ENCODE results near the gene TNIK. TPM values are rescaled to one million over a fixed set of nuclear protein-coding genes. Genes with fewer than 3 reads are reported as not detected.
"Not testable (repeated sequence)": the region's sequence is repeated elsewhere in the genome, so short reads cannot be mapped to it uniquely, and the experiment has no call there.

TNIK gene
- polyA plus RNA-seq, 1 donor = 19.2 TPM

DNA sequence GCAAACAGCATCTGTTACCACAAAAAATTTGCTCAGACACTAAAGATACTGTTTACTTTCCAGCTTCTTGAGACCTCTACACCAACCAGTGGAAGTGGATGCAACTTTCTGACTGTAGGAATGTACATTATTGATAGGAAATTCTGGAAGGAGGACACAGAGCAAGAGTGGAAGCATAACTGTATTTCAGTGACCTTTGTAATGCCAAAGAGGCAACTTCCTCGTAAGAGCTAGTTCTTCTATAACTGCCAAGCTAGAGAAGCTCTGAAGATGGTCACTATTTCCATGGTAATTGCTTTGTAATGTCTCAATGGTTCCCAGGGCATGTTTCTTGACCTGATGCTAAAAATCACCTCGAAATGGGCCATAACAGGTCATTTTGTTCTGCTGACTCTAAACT is 337.3 kb downstream of the TNIK start:
- no peak for DNase-seq

DNA sequence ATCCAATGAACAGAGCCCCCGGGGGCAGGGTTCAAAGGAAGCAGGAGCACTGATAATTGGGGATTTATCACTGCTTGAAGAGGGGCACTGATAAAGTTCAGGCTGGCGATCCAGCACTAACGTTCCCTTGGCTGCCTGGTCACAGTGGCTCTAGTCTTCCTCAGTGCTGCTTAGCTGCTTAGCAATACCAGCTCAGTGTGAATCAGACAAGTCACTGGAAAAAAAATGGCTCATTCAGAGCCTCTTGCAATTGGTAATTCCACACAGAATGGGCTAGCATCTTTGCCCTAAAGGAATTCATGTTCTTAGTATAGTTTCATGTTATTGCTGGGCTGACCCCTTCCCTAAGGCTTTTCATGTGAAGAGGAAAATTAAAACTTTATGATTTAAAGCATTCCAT is 338.0 kb downstream of the TNIK start:
- no peak for DNase-seq

DNA sequence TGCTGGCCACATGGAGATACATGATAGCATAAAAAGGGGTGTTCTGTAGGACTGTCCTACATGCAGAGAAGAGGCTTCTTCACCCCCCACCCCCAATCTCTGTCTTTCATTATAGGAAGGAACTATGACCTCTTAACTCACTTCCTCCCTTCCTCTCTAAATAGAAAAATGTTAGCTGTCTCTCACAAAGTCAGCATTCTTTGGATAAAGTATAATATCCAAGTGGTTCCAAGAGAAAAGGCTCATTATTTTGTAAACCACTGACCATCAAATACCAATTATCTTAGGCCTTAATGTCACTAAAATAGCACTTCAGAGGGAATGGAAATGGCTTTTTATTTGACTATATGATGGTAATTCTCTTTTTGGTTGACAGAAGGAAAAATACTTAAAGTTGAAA is 338.4 kb downstream of the TNIK start:
- no peak for DNase-seq

DNA sequence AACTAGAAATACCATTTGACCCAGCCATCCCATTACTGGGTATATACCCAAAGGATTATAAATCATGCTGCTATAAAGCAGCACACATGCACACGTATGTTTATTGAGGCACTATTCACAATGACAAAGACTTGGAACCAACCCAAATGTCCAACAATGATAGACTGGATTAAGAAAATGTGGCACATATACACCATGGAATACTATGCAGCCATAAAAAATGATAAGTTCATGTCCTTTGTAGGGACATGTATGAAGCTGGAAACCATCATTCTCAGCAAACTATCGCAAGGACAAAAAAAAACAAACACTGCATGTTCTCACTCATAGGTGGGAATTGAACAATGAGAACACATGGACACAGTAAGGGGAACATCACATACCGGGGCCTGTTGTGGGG is 340.8 kb downstream of the TNIK start:
- not testable (repeated sequence) for DNase-seq

DNA sequence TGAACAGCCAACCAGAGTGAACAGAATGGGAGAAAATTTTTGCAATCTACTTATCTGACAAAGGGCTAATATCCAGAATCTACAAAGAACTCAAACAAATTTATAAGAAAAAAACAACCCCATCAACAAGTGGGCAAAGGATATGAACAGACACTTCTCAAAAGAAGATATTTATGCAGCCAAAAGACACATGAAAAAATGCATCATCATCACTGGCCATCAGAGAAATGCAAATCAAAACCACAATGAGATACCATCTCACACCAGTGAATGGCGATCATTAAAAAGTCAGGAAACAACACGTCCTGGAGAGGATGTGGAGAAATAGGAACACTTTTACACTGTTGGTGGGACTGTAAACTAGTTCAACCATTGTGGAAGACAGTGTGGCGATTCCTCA is 341.2 kb downstream of the TNIK start:
- not testable (repeated sequence) for DNase-seq

DNA sequence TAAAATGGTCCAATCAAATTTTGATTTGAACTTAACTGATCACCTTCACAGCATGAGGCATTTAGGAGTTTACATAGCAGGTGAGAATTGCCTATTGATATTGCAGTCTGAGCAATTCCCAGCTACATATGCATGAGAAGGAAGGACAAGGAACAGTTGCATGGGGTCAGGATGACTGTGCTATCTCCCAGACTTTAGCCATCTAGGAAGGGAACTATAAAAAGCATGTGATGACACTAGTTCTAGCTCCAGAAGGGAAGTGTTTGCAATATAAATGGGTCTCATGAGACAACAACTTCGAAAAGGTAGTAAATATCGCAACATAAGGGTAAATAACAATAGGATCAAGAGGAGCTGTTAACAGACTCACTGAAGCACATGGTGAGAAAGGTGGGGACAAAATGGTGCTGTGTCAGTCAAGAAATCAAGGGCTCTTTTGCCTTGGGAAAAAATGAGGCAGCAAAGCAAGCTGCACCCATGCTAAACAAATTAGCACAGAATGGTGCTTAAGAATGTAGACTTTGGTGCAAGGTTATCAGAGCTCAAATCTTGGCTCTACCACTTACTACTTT is 343.3 kb downstream of the TNIK start:
- no peak for DNase-seq

DNA sequence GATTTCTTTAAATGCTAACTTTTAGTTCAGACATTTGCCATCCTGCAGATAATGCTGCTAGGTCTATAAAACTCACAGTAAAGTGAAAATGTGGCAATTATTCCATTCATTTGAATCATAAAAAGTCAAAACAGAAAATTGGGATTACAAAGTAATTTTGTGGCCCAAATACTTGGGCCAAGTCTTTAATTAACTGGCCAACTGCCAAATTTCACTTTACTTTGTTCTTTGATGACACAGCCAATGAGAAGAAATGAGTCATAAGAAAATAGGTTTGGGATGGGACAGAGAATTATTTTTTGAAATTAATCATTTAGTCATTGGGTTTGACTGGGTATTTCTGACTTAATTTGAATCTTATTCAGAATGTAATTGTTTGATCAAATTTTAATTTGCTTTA is 343.8 kb downstream of the TNIK start:
- no peak for DNase-seq

DNA sequence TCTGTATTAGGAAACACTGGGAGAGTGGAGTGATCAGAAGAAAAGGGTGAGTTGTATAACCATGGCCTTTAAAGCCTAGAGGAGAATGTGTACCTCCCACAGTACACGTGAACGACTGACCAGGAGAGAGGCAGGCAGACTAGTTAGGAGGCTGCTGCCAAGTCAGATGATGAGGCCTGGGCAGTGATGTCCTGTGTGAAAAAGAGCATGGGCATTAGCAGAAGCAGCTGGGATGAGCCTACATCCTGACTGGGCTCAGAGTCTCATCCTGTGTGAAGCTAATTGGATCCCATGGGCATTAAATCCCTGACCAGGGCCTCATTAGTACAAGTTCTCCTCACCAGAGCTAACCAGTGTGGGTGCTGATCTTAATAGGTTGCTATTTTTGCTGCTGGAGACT is 344.5 kb downstream of the TNIK start:
- DNase-seq = no peak

DNA sequence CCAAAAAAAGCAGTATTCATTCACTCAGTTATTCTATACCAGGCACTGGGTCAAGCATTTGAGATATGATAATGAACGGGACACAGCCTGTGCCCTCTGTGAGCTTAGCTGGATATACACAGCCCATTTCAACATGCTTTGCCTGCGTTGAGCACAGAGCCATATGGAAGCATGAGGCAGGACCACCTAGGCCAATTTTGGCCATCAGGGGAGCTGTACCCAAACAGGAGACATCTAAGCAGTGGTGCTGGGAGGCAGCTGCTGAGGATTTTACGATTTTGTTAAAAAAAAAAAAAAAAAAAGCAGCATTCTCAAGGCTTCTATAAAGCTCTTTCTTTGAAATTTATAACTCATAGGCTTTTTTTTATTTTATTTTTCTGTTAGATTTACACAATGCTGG is 346.5 kb downstream of the TNIK start:
- no peak for DNase-seq

DNA sequence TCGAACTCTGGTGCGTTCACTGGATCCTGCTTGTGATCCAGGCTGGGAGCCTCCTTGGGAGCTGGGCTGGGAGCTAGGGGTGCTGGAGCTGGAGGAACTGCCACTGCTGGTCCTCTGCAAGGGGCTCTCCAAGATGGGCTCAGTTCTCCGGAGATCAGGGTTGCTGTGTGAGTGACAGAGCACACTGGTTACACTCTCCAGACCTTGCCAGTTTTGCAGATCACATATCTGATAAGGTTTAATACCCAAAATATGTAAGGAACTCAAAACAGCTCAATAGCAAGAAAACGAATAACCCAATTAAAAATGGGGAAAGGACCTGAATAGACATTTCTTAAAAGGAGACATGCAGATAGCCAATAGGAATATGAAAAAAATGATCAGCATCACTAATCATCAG is 349.5 kb downstream of the TNIK start:
- no peak for DNase-seq

DNA sequence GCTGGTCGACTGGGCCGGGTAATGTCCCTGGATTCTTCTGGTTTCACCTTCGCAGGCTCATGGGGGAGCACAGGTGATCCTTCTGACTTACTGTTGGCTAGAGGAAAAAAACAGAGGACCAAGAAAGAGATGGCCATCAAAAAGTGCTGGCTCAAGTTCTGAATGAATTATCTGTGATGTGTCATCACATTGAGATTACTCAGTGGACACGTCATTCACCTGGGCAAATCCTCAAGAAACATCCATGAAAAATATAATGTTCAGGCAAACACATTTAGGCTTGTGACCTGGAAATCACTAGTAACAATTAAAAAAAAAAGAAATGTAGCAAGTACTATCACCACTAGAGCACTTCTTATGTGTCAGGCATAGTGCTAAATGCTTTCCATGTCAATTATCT is 352.1 kb downstream of the TNIK start:
- no peak for DNase-seq

DNA sequence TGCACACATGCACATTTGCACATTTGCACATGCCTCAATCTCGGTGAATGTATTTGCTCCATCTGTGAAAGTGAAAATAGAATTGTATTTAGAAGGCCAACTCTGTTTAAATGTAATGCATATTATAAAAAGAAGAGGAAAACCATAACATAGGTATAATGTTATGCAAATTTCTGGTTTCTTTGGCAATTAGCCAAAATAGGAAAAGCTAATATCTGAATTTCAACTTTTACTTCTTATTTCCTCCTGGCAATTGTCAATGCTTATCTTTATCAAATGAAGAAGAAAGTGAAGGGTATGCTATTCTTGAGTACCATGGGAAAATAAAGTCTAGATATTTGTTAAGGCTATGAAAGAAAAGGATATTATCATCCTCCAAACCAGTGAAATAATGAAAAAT is 357.0 kb downstream of the TNIK start:
- no peak for DNase-seq

DNA sequence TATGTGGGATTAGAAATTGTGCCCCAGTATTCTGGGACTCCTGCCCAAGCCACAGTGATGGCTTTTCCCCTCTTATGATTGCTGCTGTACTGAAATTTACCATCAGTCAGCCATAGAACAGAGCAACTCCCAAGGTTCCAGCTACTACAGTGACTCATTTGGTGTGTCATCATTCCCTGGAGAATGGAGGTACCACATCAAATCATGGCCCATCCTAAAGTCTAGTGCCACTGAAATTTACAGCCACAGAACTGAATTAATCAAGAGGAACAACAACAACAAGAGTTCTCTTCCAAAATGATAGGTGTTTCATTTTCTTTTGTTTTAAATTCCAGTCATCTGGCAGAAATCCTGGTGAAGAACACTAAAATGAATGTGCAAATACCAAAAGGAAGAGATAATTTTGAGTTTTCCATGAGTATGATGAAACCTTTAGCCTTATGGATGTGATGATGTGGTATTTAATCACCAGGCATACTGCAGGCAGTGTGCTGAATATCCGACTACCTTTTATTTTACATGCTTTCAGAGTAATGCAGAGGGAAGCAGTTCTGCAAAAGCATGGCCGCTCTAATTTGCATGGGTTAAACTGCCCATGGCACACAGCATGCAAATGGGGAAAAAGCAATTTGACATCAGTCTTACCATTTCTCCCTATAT is 358.1 kb downstream of the TNIK start:
- no peak for DNase-seq

DNA sequence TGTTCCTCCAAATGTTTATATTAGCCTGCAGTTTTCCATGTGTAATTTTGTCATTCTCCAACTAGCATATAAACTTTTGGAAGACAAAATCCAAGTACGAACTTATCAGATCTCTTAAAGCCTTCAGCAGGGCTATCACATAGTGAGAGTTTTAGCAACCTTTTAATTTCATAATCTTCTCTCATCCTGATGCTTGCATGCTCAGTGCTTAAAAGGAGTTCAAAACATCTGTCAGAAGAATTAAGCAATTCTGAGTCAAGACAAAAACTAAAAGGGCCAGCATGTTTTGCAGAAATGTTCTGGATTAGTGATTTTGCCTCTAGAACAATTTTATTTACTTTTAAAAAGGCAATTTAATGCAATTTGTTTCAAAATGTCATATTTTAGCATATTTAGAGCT is 360.3 kb downstream of the TNIK start:
- DNase-seq = no peak

DNA sequence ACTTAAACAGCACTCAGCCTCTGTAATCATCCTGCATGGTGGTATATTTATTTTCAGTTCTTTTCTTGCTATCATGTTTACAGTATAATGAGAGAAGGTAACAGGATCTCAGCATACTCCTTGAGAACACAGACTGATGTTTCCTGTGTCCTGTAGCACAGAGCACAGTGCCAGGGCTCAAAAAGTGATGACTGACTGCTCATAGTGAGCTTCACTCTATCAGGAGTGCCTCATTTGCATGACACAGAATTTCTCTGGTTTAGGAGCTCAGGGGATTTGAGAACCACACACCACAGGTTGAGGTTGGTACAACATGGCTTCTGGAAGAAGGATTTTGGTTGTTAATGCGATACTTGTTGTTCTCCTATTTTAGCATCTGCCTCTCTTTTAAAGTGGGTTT is 365.1 kb downstream of the TNIK start:
- DNase-seq = no peak

DNA sequence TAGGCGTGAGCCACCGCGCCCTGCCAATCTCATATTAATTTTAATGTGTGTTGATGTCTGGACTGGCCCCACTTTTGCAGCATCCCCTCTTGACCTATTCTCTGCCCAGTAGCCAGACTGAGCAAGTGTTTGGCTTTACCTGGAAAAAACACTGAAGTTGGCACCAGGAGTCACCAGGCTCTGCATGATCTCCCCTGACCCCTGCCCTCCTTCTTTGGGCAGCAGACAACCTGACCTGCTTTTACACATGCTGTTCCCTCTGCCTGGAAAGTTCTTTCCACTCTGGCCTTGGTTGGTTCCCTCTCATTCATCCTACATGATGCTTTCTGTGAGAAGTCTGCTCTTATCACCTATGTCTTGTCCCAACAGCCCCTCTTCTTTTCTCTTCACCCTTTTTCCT is 365.8 kb downstream of the TNIK start:
- no peak for DNase-seq

DNA sequence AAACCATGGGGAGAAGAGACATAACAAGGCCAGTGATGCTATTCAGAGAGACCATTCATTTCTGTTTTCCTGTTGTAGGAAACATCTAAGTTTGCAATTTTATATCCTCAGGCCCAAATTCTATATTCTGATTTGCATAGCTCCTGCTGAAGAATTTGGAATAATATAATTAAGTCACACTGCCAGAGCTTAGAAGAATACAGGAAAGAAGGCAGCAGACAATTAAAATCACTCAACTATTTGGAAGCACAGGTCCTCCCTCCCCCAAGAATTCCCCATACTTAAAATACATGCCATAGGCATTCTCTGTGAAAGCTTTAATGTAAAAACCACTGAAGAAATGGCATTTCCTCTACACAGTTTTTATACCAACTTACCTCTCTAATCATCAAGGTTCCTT is 366.7 kb downstream of the TNIK start:
- no peak for DNase-seq

DNA sequence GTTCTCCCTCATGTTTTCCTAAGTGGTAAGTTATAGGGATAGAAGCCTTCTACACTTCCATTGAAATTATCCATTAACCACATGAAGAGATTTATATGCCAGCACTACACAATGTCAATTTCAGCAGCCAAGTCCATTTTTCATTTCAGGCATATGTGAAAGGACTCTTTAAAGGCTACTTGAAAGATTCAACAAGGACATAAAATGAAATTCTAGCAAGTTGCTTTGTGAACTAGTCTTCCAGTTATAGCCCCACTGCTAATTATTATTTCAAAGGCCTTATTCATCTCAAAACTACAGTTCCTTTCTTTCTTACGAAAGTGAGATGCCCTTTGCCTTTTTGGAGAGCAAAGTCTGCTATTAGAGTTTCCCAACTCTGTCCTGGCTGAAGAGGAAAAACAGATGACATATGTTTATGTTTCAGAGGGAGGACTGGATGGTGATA is 367.7 kb downstream of the TNIK start:
- DNase-seq = no peak

DNA sequence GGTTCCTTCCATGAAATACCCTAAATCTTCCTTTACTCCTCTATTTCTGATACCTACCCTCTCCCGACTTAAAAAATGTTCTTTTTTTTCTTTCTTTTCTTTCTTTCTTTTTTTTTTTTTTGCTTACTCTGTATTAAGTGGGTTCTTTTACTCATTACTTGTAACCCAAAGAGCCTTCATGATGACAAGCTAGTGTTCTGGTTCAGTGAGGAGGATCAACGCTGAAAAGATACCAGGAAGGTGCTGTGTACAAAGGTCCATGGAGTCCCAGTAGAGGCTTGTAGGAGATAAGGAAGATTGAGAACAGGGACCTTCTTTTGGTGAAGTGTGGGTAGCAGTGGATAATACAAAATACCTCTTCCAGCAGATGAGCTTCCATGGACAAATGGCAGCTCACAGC is 369.9 kb downstream of the TNIK start:
- DNase-seq = no peak

DNA sequence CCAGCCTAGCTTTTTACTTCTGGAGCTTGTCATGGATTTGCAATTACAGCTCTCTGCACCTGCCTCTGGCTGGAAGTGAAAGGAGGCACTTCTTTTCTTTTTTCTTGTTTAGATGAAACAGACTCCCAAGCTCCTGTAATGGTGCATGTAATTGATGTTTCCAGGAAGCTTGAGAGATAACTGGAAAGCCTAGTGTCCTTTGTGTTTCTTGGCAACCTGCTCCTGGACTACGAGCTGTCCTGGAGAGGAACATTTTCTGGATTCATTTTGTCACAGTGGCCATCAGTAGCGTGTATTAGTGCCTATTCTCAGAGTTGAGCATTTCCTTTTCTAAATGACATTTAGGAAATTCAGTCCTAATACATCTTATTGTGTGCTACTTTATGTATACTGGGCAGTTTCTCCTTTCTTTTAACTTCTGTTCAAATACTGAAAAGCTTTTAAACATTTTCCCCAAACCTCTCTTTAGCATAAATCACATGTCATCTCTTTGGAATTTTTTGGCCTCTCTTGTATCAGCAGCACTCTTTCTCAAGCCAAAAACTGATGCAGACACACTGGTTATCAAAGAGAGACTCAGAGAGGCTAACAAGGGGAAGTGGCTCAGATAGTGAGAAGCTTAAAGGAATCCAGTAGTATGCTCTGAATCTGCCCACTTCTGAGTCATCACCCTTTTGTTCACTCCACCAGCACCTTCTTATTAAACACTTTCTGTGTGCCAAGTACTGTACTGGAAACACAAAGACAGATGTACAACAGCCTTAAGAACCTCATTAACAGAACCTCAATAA is 371.0 kb downstream of the TNIK start:
- DNase-seq = no peak

DNA sequence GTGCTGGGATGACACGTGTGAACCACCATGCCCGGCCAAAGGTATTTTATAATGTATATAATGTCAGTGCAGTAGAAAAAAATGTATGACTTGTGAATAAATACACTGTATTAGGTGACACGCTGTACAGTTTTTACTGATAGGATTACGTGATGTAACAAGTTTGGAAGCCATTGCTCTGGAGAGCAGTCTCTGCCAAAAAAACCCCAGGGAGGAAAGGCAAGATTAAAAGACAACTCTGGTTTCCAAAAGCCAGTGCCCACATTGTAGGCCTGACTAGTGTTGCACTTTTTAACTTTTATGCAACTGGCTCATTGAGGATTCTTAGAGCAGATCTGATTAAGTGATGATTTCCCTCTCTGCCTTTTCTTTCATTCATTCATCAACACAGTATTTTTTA is 371.7 kb downstream of the TNIK start:
- DNase-seq = no peak

DNA sequence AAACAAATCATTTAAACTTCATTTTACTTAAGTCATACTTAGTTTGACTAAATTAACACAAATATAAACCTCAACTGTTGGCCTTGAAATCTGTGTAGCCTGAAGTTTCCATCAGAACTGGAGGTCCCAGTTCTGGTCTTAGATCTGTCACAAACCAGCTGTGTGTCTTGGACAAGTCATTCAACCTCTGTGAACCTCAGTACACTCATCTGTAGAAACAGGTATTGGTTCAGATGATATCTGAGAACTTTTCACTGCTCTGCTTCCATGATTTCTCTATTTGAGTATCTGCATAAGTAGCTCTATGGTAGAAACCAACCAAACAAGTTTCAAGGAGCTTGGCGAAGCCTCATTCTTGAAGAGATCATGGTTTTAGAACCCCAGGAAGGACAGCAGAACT is 373.3 kb downstream of the TNIK start:
- DNase-seq = no peak

DNA sequence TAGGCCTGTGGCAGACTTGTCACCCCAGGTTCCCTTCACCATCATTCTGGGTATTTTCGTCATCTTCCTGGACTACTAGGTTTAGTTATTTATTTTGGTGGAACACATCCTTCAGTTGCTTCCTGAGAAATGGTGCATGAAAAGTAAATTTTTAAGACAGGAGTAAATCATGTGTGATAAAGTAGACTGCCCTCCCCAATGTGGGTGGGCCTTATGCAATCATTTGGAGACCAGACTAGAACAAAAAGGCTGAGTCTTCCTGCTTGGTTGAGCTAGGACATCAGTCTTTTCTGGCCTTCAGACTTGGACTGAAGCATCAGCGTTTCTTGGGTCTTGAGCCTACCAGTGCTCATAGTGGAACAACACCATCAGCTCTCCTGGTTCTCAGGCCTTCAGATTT is 382.9 kb downstream of the TNIK start:
- DNase-seq = no peak

DNA sequence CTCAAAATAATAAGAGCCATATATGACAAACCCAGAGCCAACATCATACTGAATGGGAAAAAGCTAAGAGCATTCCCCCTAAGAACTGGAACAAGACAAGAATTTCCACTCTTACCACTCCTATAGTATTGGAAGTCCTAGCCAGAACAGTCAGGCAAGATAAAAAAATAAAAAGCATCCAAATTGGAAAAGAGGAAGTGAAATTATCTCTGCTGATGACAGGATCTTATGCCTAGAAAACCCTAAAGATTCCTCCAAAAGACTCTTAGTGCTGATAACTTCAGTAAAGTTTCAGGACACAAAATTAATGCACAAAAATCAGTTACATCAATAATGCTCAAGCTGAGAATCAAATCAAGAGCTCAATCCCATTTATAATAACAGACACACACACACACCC is 387.8 kb downstream of the TNIK start:
- no peak for DNase-seq

Measured in left kidney (tissue), 2 donors.